ENCODE data around the gene F8A3. TPM values are rescaled to one million over a fixed set of nuclear protein-coding genes. Genes with fewer than 3 reads are reported as not detected.

Gene F8A3
- 2.2 TPM in 1 of 2 replicates, not detected in the other for total RNA-seq

GRCh38 chrX:155458471-155458870, at the start of gene F8A3:
TSS of gene F8A3 (minus strand) at chrX:155458620. CDS start at chrX:155458600, 20 bp downstream.

Other genes starting within 250 kb of the F8A3 start
- gene VBP1, start 242.2 kb downstream of the F8A3 start, total RNA-seq, result 44.5 and 51.5 TPM in 2 replicates
- 1.7 TPM in 1 of 2 replicates, not detected in the other for gene RAB39B, start 194.1 kb downstream of the F8A3 start, total RNA-seq
- gene CLIC2, start 124.0 kb downstream of the F8A3 start, total RNA-seq, result 0.39 and 0.88 TPM in 2 replicates
- gene F8A2, start 76.5 kb downstream of the F8A3 start, total RNA-seq, result not detected in 2 replicates
- 0.39 and 1.1 TPM in 2 replicates for gene SPRY3, start 154.0 kb upstream of the F8A3 start, total RNA-seq
- 7.8 and 24.0 TPM in 2 replicates for gene TMLHE, start 154.3 kb upstream of the F8A3 start, total RNA-seq